Nephron (organoid): Measurements from ENCODE around the gene MMD.
A peak's percentile ranks its signal among the peaks of the same experiment; 100 is the strongest.
"Not testable (repeated sequence)": the region's sequence is repeated elsewhere in the genome, so short reads cannot be mapped to it uniquely, and the experiment has no call there.

Experiments used
- H3K27ac Mint-ChIP-seq, 3 experiments: 2 replicates each; pipeline ENCODE4 v1.8.0; 2020; ENCODE audit warnings: mixed read lengths in 3 of 3, mild to moderate bottlenecking in 2 of 3, moderate library complexity in 1 of 3
- H3K27me3 Mint-ChIP-seq: 2 replicates; pipeline ENCODE4 v1.8.0; 2021; ENCODE audit warnings: low read depth, mild to moderate bottlenecking, moderate library complexity, mixed read lengths
- H3K36me3 Mint-ChIP-seq: 2 replicates; pipeline ENCODE4 v1.8.0; 2020; ENCODE audit warnings: low read depth, mixed read lengths
- H3K4me1 Mint-ChIP-seq: 2 replicates; pipeline ENCODE4 v1.8.0; 2020; ENCODE audit warnings: mixed read lengths
- H3K4me3 Mint-ChIP-seq, 3 experiments: 2 replicates each; pipeline ENCODE4 v1.8.0; 2020; ENCODE audit warnings: mild to moderate bottlenecking in 3 of 3, mixed read lengths in 3 of 3, moderate library complexity in 2 of 3
- H3K9me3 Mint-ChIP-seq: 2 replicates; pipeline ENCODE4 v1.8.0; 2020; ENCODE audit warnings: mixed read lengths
- CTCF ChIP-seq, 3 experiments: fragments of 200-600 bp; sonication (generic); IDR thresholded peaks; one replicate each; pipeline ENCODE4 v1.5.0; 2021; ENCODE audit warnings: antibody characterized with exemption in 3 of 3; ENCODE audit not compliant: unreplicated experiment in 3 of 3

The MMD gene

GRCh38 chr17:55433629-55434422, 12.2 kb upstream of the MMD start:
- TF ChIP-seq CTCF (IDR thresholded peaks at IDR 0.05; ENCODE audit: unreplicated experiment in 3 of 3) = no peak
- Mint-ChIP-seq H3K4me1 (peaks cover 23% of the 10 kb centered on the region), H3K36me3 (no peaks in the 10 kb centered on the region), H3K9me3 (no peaks in the 10 kb centered on the region), H3K4me3 (no peak overlapping the region), H3K27me3 (peaks cover 3% of the 10 kb centered on the region), H3K27ac (peak overlapping the region; percentile 36 to 82 (median 40))

GRCh38 chr17:55433029-55433628, 11.5 kb upstream of the MMD start:
- no peaks in the 10 kb centered on the region for H3K36me3 Mint-ChIP-seq
- peaks cover 3% of the 10 kb centered on the region for H3K27me3 Mint-ChIP-seq
- peaks cover 23% of the 10 kb centered on the region for H3K4me1 Mint-ChIP-seq
- TF ChIP-seq CTCF (IDR thresholded peaks at IDR 0.05; ENCODE audit: unreplicated experiment in 3 of 3) = no peak
- H3K9me3 Mint-ChIP-seq = no peaks in the 10 kb centered on the region
- no peak overlapping the region for H3K4me3 Mint-ChIP-seq
- peak overlapping the region; percentile 36 to 82 (median 40) for H3K27ac Mint-ChIP-seq

- Mint-ChIP-seq H3K4me3 (no peak overlapping the region), H3K36me3 (no peaks in the 10 kb centered on the region), H3K9me3 (no peaks in the 10 kb centered on the region), H3K27me3 (peaks cover 3% of the 10 kb centered on the region), H3K27ac (peak overlapping the region in 1 of 3 experiments; percentile 82), H3K4me1 (peaks cover 20% of the 10 kb centered on the region)
- TF ChIP-seq CTCF (IDR thresholded peaks at IDR 0.05; ENCODE audit: unreplicated experiment in 3 of 3) = no peak
Observed at GRCh38 chr17:55432358-55433028, 10.9 kb upstream of the MMD start.

- H3K27me3 Mint-ChIP-seq, H3K36me3 Mint-ChIP-seq, H3K4me3 Mint-ChIP-seq, H3K27ac Mint-ChIP-seq, H3K9me3 Mint-ChIP-seq: not testable (repeated sequence)
- peaks cover 17% of the 10 kb centered on the region for H3K4me1 Mint-ChIP-seq
Observed at GRCh38 chr17:55431914-55432313, 10.3 kb upstream of the MMD start.

GRCh38 chr17:55430541-55431288, 9.1 kb upstream of the MMD start:
- Mint-ChIP-seq H3K27me3 (peaks cover 5% of the 10 kb centered on the region), H3K27ac (peak overlapping the region in 2 of 3 experiments; percentile 15 to 53), H3K9me3 (no peaks in the 10 kb centered on the region), H3K36me3 (no peaks in the 10 kb centered on the region), H3K4me3 (no peak overlapping the region), H3K4me1 (peaks cover 17% of the 10 kb centered on the region)
- no peak for TF ChIP-seq CTCF (IDR thresholded peaks at IDR 0.05; ENCODE audit: unreplicated experiment in 3 of 3)

GRCh38 chr17:55427587-55427882, 5.9 kb upstream of the MMD start:
- H3K4me1 Mint-ChIP-seq = peaks cover 8% of the 10 kb centered on the region
- no peak overlapping the region for H3K4me3 Mint-ChIP-seq
- no peaks in the 10 kb centered on the region for H3K36me3 Mint-ChIP-seq
- peaks cover 17% of the 10 kb centered on the region for H3K27me3 Mint-ChIP-seq
- no peak overlapping the region for H3K27ac Mint-ChIP-seq
- TF ChIP-seq CTCF (IDR thresholded peaks at IDR 0.05; ENCODE audit: unreplicated experiment in 3 of 3) = no peak
- H3K9me3 Mint-ChIP-seq = no peaks in the 10 kb centered on the region
